DMS 273 (cell line): ENCODE data around the gene NCKIPSD.
A peak's percentile ranks its signal among the peaks of the same experiment; 100 is the strongest.

Experiments
- DNase-seq: peaks from one replicate; lab custom pipeline; 2025; ENCODE audit not compliant: unreplicated experiment; lab: John Stamatoyannopoulos, UW

NCKIPSD gene

DNA sequence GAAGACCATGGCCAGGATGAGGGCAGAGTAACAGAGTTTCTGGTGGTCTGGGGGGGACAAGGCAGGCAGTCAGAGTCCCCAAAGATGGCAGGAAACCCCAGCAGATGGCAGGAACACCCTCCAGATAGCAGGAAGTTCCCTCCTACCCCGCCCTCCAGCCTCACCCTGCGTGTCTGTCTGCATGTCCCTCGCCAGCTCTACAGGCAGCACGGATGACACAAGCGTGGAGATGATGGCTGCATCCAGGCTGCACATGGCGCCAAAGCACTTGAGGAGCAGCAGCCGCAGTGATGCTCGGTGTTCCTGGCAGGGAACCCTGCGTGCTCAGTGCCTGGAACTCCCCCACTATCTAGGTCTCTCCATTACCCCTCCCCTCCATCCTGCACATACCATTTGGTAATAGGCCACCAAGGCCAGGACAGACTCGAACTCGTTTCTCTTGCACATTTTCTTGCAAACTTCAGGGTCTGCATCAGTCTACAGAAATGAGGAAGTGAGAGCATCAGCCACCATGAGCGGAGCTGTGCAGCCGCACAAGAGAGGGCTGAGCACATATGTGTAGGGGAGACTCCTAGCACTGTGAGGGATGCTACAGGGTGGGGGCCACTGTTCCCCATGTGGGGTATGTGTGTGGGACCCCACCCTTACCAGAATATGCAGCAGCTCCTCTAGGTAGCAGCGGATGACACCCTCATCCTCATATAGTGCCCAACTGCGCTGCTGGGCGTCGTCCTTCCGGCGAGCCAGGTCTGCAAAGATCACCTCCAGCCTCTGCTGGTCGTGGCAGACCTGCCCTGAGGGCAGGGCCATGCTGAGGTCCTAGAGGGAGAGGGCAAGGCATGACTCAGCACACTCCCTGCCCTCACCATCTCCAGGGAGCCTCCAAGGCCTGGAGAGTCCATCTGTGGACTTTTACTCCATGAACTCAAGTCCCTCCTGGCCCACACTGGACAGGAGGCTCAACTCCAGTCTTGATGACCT, 6.0 kb downstream of the NCKIPSD start:
- no peak for DNase-seq

DNA sequence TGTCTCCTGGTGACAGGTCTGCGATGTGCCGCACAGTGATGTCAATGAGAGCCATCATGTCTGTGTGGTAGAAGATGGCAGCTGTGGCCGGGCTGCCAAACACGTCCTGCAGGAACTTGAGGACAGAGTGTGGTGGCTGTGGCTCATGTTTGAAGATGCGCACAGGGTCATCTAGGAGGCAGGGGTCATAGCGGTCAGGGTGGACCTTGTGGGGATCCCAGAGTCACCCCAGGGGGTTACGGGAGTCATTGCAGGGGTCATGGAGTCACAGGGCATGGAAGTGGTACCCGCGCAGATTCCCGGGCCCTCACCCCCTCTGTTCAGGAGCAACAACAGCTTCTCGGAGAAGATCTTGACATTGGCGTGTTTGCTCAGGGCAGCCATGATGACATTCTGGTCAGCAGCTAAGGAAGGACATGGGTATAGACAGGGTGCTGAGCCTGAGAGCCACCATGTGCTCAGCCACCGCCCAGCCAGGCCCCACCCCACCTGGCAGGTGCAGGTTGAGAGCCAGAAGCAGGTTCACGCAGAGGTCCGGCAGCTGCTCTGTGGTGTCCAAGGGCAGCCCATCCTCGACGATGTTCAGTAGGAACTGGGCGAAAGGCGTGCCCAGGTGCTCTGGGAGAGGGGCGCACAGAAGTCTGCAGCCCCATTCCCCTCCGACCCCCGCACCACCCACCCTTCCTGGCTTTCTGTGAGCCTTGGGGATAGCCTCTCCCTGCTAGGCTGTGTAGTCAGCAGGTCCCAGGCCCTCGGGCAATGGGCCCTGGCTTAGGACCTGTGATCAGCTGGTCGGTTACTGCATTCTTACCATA, 6.9 kb downstream of the NCKIPSD start:
- DNase-seq = no peak

DNA sequence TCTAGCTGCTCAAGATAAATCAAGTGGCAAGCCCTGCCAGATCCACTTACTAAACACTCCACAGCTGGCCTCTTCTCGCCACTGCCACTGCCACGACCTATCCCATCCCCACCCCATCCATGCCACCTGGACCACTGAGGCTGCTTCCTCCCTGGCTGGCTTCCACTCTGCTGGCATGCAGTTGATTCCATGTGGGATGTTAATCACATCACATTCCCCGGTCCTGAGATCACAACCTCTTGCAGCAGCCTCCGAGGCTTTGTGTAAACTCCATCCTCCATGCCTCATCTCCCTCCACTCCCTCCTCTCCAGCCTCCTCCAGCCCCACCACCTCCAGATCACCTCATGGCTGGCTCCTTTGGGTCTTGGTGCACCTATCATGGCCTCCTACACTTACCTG, 7.7 kb downstream of the NCKIPSD start:
- DNase-seq = no peak

DNA sequence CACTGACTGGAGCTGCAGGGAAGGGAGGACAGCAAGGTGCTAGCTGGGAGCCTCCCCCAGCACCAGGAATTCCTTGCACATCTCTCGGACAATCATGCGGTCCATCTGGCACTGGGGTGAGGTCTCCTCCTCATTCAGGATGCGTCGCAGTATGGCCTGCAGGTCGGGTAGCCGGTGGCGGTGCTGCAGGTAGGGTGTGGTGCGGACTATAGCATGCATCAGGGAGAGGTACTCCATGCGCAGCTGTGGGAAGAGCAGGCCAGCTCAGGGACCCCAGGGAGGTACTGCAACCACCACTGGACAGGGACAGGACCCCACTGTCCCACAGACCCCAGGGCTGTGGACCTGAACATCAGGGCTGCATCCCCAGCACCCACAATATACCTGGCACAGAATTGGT, 11.2 kb downstream of the NCKIPSD start:
- no peak for DNase-seq

DNA sequence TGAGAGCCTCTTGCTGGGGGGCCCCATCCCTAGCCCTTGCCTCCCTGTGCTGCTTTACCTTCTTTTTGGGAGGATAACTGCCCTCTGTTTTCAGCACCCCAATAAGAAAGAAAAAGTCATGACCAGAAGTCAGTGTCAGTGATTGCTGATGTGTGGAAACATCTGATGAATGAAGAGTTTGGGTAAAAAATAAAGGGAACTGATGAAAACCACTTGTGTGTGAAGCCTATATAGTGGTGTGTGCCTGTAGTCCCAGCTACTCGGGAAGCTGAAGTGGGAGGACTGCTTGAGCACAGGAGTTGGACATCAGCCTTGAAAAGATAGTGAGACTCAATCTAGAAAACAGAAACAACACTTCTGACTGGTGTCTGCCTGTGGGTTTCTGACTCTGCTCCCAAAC, 13.2 kb downstream of the NCKIPSD start:
- DNase-seq = no peak

DNA sequence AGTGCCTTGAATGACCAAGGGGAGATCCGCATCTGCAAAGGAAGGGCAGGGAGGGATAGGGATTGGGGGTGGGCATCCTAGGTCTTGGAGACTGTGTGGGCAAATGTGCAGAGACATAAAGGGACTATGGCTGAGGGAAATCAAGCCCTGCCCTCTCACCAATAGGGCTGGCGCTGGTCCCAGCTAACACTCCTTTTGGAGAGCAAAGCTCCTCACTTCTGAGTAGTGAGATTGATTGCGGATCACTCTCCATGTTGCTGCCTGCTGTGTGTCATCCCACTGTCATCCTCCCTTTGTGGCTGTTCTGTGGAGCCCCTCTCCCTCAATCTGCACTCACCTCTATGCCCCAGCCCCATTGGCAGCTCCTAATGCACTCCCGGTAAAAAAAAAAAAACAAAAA, 20.8 kb downstream of the NCKIPSD start:
- peak; percentile 34 for DNase-seq

DNA sequence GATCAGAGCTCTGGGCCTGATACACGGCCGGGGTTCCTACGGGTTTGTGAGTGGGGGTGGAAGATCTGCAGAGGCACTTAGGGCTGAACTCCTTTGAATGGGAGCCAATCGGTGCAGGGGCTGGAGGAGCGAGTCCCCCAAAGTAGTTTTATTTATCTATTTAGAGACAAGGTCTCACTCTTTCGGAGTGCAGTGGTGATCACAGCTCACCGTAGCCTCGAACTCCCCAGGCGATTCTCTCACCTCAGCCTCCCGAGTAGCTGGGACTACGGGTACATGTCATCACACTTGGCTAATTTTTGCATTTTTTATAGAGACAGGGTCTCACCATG, 21.4 kb downstream of the NCKIPSD start:
- no peak for DNase-seq

DNA sequence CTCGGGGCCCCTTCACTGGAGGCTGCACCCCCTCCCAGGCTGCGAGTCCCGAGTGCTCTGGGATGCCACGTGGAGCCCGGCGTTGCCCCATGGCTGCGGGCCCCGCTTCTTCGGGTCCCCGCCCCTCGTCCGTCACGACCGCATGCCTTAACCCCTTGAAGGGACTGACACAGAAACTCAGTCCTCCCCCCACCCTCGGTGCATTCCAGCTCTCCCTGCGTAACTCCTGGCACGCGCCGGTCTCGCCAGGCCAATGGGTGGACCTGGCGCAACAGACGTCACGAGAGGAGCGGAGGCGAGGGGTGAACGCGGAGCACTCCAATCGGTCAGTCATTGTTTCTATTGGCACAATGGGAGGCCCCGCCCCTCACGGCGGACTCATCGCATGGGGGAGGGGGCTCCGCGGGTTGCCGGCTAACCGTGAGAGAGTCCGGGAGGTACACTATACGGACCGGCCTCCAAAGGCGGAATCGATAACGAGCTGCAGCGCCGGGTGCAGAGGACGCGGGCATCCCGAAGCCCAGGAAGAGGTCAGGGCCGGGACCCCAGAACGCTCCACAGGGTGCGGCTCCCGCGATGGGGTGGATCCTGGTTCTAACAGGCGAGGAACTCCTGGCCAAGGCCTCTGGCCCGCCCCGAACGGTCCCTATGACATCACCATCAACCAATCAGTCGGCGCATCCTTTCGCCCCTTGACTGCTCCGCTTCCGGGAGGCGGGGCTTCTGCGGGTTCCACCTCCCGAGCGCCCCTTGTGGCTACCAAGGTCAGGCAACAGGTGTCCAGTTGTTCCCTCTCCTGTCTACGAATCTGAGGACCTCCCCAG, 22.0 kb downstream of the NCKIPSD start:
- DNase-seq = peak; percentile 98

DNA sequence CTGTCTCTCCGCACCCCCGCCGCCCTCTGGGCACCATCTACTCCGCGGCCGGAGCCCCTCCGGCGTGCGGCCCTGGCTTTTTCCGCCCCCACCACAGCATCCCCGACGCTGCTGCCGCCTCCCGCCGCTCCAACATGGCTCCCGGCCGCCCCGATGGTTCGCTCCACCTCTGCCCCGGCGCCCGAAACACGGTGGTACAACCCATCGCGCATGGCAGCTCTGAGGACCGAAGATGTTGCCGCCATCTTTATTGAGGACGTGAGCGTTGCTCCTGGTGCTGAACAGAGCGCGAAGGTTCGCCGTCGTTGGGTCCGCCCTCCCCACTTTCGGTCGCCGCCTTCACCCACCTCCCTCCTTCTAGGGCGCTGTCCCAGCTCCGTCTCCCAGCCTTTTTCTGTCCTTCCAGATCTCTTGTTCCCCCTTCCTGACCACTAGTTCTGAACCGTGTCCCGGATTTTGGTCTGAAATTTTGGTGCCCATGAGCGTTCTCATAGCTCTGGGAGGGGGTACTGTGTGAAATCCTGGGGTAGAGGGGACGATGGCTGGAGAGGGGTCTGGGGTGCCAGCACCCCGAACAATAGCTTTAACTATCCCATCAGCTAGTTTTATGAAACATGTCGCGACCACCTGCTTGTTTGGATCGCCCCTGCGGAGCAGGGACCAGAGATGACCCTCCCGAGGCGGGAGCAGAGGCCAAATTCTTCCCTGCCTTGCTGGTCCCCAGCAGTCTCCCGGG, 22.8 kb downstream of the NCKIPSD start, which contains the start of gene CELSR3:
CELSR3 (minus strand) TSS at position 134 of the 736 bp plus-strand sequence. CDS start 252 bp downstream, outside the sequence.
- peak; percentile 91 for DNase-seq

DNA sequence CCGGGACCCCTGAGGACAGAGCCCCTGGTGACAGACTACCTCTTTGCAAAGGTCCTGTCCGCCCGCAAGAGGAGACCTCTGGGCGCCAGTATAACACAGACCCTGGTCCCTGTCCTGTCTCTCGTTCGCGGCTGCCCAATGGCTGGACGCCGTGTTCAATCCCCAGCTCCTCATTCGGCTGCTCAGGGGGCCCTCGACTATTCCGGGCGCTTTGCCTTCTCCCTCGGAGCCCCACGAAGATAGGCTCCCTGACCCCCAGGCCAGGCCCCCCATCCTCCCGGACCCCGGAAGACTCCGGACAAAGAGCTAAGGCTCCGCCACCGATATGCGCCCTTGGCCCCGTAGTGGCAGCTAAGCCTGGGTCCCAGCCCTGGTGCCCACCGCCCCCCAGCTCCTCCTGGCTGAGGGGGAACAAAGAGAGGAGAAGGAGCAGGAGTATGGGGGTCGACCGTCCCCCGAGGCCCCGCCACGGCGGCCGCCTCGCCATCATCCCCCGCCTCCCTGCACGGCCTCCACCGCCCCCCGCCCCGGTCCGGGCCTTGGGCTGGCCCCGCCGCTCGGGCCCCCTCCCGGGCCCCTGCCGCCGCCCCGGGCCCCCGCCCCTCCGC, 23.5 kb downstream of the NCKIPSD start:
- no peak for DNase-seq

DNA sequence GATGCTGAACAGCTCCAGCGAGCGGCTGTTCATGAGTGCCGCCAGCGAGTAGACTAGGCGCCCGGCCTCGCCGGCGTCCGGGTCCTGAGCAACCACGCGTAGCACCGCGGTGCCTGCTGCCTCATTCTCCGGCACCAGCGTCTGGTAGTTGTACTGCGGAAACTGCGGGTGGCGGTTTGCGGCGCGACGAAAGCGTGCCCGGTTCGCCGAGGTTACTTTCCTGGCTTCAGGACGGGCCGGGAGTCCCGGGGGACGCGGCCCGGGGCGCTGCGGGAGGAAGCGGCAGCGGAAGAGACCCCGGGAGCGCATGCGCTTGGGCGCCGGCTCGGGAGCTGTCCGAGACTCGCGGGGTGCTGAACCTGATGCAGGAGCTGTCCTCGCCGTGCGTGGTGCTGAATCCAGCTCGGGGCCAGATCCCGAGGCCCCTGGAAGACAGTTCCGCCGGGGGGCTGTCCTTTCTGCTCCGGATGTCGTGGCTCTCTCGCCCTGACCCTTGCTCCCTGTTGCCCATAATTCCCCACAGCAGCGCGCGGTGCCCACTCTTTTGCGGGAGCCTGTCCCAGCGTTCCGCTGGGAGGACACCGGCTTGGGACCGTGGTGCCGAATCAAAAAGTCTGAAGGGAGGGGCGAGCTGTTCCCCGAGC, 24.1 kb downstream of the NCKIPSD start:
- DNase-seq = no peak

DNA sequence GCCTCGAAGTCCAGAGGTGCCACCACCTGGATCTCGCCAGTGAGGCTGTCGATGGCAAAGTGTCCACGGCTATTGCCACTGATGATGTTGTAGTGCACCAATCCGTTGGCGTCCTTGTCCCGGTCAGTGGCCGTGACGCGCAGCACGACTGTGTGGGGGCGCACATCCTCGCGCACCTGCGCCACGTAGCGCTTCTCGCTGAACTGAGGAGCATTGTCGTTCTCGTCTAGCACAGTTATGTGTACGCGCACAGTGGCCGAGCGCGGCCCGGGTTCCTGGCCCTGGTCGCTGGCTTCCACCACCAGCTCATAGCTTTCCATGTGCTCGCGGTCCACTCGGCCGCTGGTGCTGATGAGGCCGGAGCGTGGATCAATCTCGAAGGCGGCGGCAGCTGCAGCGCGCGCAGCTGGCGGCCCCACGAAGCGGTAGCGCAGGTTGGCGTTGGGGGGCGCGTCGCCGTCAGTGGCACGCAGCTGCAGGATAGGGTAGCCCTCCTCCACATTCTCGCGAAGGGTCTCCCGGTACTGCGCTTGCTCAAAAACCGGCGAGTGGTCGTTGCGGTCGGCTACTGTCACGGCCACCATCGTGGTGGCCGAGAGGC, 24.8 kb downstream of the NCKIPSD start:
- DNase-seq = no peak

DNA sequence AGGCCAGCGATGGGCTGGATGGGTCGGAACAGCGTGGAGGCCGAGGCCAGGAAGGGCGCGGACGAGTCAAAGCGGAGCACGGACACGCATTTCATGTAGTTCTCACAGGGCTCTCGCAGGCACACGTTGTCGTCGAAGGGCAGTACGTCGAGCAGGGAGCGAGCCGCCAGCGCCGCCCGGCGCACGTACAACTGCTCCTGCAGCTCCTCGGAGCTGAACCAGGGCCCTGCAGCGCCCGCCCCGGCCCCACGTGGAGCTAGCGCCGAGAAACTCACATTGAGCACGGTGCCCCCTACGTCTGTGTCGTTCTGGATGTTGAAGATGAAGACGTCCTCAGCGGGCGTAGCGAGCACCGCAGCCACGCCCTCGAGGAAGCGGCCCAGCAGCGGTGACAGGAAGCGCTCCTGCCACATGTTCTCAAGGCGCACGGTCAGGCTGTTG, 28.9 kb downstream of the NCKIPSD start:
- DNase-seq = no peak

DNA sequence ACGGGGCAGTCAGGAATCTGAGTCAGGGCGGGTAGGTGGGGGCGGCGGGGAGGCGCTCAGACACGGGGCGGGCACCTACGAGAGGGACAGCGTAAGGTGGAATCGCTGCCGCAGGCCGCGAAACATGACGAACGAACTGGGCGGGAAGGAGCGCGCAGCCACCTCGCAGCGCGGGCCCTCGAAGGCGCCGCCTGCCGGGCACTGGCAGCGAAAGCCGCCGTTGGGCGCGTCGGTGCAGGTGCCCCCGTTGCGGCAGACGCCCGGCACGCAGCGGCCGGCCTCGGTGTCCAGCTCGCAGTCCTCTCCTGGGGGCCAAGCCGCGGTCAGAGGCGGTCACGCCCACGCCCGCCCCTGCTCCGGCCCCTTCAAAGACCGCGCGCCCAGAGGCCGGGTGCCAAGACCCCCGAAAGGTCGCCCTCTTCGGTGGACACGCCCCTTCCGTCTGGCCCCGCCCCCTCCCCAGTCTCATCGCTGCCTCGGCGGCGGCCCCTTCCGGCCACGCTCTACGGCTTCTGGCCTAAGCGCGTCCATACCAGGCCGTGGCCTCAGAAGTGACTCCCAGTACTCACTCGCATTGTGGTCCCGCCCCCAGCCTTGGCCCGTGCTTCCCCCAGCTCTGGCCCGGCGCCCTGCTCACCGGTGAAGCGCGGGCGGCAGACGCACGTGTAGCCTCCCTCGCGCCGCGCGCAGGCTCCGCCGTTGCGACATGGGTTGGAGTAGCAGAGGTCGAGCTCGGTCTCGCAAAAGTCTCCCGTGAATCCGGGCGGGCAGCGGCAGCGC, 29.5 kb downstream of the NCKIPSD start:
- DNase-seq = no peak

DNA sequence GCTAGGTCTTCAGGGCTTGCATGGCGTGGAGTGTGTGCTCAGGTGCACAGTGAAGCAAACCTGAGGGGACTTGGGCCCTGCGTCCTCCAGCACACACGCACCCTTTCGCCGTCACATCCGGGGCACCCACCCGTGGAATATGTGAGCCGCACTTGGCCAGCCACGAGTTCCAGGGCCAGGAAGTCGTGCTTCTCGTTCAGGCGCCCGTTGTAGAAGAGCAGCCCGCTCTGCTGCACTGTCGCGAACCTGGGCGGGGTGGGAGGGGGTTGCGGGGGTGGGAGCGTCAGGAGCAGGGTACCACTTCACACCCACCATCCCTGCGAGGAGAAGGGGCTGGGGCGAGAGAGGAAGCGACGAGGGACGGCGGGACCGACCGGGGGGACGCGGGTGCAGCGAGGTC, 30.1 kb downstream of the NCKIPSD start:
- no peak for DNase-seq

DNA sequence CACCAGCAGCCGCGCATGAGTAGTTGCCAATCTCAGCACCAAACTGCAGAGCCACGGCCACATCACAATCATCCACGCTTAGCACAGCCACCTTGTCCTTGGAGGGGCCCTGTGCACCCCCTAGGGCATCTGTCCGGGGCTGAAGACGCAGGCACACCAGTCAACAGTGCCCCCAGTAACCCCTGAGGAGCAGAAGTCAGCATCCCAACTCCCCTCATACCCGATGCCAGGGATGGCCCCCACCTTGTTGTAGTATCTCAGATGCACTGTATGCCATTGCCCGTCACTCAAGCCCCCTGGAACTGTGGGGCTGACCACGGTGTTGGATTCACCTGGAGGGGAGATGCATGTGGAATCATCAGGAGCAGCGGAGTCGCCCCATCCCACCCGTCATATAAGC, 30.7 kb downstream of the NCKIPSD start:
- no peak for DNase-seq

DNA sequence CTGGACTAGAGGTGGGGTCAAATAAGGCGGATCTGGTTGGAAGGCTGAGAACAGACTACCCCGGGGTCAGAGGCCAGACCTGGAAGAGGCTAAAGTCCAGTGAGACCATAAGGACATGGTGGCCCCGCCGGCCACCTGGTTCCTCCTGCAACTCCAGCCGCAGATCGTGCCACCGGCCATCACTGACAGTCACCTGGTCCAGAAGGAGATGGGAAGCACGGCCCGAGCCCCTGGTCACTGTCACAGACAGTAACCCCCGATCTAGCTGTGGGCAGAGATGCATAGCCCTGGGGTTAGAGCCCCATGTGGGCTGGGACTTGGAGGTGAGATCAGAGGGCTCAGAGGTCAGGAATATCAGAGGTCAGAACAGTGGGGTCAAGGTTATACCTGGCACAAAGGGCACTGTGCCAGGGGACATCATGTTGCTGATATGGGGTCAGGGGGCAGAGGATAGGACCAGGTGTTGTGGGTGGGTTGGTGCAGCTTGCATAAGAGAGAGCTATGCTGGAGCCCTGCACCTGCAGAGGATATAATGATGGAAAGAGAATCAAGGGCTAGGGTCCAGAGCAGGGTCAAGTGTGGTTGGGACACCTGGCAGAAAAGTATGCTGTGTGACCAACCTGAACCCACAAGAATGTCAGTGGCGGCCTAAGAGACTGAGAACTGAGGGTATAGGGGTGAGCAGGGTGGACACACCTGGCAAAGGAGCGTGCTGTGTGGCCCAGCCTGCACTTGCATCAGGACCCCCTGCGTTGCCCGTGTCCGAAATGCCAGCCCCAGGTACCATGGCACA, 32.6 kb downstream of the NCKIPSD start:
- DNase-seq = no peak

DNA sequence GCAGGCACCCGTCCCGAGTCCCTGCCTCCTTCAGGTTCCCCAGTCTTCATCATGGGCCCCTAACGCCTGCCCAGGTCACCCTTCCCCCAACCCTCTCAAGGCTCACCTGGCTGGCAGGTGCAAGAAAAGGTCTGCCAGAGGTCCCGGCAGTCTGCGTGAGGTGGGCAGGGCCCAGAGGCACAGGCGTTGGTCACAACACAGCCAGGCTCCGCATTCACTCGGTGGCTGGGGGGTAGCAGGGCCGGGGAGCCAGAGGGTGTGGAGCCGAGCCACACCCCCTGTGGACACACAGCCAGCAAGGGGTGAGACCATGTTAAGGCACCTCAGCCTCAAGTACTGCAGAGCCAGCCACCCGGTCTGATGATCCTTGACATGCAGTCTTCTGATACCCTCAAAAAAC, 33.9 kb downstream of the NCKIPSD start:
- no peak for DNase-seq
